GM18505 (cell line): ENCODE data around the gene CPNE5.

ENCODE experiments used
- ATAC-seq: cut with Tn5 transposase; IDR thresholded peaks from one replicate; pipeline ENCODE4 v1.9.1; 2021; ENCODE audit not compliant: unreplicated experiment
- POLR2A ChIP-seq: IDR thresholded peaks from 4 replicates; pipeline ENCODE4 v1.6.1; 2011; ENCODE audit warnings: borderline replicate concordance; ENCODE audit not compliant: insufficient read depth, insufficient read length; ENCODE audit errors: extremely low read depth

Gene CPNE5

GRCh38 chr6:36760685-36761435 lies 78.4 kb downstream of the CPNE5 start:
- ATAC-seq: no peak
- no peak for TF ChIP-seq POLR2A

GRCh38 chr6:36759148-36759759 lies 80.0 kb downstream of the CPNE5 start:
- no peak for TF ChIP-seq POLR2A
- ATAC-seq: no peak

DNA sequence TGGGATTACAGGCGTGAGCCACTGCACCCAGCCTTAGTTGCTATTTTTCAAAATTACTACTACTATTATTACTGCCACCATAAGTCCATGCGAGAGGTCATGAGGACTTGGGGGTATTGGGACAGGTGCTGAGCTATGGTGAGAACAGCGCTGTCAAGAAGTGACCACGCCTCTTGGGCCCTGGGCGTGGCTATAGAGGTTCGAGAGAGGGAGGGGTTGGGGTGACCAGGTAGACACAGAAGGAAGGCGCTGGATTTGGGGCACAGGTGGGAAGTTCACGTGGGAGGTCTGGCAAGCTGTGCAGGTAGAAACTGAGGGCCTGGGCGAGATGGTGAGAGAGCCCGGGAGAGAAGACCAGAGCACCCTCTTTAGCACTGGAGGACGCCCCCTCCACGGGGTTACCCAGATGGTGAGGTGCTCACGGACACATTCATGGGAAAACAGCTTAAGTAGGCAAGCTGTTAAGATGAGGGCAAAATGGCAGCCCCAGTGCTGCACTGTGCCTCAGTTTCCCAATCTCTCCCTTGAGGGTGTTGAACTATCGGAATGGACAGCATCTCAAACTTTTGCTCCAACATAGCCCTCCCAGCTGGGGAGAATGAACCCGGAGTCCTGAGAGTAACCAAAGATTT lies 80.6 kb downstream of the CPNE5 start:
- ATAC-seq: no peak
- no peak for TF ChIP-seq POLR2A

- no peak for ATAC-seq
- TF ChIP-seq POLR2A: no peak
Measured at GRCh38 chr6:36757943-36758508, 81.2 kb downstream of the CPNE5 start.

DNA sequence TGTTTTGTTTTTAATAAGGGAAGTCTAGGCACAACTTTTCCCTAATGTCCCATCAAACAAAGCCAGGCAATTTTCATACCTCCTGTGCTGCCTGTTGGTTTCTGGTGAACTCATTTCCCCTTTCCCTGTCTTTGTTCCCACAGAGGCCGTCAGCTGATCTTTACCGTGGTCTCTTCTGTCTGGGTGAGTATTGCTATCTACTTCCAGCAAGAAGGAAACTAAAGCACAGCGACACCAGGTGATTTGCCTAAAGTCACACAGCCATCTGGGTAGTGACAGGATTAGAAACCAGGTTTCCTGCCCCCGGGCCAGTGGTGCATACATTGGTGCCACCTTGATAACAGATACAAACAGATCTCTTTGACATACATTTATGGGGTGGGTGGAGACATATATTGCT lies 82.0 kb downstream of the CPNE5 start:
- TF ChIP-seq POLR2A: no peak
- no peak for ATAC-seq

DNA sequence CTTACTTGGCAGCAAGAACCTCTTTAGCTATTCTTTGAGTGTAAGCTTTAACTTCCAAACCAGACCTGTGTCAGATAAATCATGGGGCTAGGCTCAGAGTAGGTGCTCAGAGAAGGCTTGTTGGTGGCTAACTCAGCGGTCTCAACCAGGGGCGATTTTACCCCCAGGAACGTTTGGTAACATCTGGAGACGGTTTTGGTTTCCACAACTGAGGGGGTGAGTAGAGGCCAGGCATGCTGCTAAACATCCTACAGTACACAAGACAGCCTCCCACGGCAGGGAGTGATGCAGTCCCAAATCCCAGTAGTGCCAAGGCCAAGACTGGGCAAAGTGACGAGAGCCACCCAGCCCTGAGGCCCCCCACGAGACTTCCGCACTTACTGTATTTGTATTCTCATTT lies 82.5 kb downstream of the CPNE5 start:
- ATAC-seq: no peak
- TF ChIP-seq POLR2A: peak; percentile 43

DNA sequence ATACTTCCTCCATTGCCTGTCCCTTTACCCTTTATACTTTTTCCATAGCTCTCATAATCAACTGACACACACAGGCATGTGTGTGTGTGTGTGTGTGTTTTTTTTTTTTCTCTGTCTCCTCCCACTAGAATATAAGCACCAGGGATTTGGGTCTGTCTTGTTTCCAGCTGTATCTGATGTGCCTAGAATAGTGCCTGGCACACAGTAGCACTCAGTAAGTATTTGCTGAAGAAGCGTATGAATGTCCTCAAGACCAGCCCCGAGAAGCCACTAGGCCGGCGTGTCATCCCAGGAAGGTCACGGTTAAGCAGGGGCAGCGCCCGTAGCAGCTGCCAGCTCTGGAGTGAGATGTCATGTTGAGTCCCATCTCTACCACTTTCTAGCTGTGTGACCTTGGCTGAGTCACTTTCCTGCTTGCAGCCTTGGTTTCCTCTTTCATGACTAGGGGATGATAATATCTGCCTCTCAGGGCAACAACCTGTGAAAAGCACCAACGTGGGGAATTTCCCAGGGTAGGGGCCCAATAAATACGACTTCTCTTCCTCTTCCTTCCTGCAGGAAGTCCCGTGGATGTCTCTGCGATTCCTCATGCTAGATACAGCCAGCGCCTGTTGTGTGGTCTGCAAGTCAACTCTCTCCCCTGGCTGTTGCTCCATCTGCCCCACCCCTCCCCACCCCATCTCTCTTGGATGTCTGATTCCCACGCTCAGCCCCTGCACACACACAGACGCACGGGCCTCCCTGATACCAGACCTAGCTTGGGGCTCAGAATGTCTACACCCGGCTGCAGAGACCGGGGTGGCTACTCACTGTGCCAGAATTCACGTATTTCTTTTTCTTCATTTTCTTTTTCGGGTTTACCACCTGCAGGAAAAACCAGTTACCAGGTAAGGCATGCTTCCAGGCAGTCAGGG lies 83.6 kb downstream of the CPNE5 start:
- peak; percentile 52 for TF ChIP-seq POLR2A
- no peak for ATAC-seq

DNA sequence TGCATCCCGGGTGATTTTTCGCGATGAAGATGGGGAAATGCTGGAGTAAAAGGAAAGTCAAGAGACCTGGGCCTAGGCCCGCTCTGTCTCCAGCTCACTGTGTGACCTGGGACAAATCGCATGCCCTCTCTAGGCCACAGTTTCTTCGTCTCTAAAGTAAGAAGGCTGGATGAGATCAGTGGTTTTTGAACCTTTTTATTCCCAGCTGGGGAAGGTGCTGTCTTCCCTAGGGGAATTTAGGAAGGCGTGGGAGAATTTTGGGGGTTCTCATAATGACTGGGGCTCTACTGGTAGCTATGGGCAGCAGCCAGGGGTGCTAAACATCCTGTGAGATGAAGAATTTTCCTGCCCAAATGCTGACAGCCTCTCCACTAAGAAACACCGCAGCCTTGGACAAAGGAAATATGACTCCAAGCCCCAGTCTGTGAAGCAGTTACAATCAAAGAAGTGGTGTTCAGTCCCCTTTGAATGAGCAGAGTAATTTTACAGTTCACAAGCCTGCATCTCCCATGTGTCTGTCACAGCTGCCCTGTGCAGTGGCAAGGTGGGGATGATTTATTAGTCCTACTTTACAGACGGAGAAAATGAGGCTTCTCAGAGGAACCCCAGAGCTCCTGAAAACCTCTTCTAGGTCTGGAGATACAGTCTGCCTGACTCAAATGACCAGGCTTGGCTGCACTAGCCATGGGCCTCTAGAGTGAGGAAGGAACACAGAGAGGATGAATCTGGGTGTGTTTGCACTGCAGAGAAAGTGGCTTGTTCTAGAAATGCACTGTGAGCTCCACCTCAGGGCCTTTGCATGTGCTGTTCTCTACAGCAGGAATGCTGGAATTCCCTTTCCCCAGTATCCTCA lies 84.4 kb downstream of the CPNE5 start:
- no peak for TF ChIP-seq POLR2A
- no peak for ATAC-seq

DNA sequence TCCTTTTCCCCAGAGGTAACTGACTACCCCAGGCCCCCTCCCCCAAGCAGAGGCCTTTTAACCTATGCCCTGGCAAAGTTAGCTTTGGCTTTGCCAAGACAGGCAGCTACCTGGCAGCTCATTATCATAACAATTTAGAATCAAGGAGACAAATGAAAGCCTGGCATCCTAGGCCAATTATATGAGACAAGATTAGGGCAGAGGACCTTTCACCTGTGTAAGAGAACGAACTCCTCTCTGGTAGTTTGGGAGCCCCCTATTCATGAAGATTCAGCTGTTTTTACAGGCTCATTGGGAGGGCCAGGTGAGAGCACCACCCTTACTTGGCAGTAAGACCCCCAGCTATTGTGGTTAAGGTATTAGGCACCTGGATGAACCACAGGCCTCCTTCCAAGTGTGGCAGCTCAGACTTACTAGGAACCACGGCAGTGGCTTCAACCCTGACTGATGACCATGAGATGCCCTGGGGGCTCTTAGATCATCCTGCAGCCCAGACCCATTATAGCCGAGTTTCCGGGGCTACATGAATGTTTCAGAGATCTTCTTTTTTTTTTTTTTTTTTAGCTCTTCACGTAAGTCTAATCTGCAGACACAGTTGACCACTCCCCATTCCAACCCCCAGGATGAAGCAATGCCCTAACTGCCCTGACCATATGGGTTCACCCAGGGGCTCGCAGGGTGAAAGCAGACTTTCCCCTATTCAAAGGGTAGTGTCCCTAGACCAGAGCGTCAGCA lies 85.4 kb downstream of the CPNE5 start:
- no peak for TF ChIP-seq POLR2A
- ATAC-seq: no peak

GRCh38 chr6:36752886-36753506 lies 86.2 kb downstream of the CPNE5 start:
- TF ChIP-seq POLR2A: no peak

More at GRCh38 chr6:36752886-36753506, 86.2 kb downstream of the CPNE5 start:
- ATAC-seq: peak; percentile 40
